MM.1S (cell line): ENCODE measurements around the gene GNA14.

ENCODE experiments used
- DNase-seq: peaks from one replicate; pipeline ENCODE4 v3.0.0-alpha.2; 2015
- H2AFZ ChIP-seq: fragments of 300-600 bp; sonication (generic); 2 replicates; pipeline ENCODE4 v1.6.0; 2016; ENCODE audit warnings: antibody characterized with exemption, low read length
- H3F3A ChIP-seq: fragments of 300-600 bp; sonication (generic); 2 replicates; pipeline ENCODE4 v1.6.1; 2016; ENCODE audit warnings: mild to moderate bottlenecking, antibody characterized with exemption, low read length, moderate library complexity, mixed read lengths; ENCODE audit not compliant: insufficient read depth
- H3K27ac ChIP-seq: fragments of 300-600 bp; sonication (generic); 2 replicates; pipeline ENCODE4 v1.5.1; 2016; ENCODE audit warnings: mild to moderate bottlenecking, low read length
- H3K27me3 ChIP-seq: fragments of 300-600 bp; sonication (generic); replicated peaks from 2 replicates; pipeline ENCODE4 v1.6.0; 2016; ENCODE audit warnings: low read length; ENCODE audit not compliant: insufficient read depth
- H3K36me3 ChIP-seq: fragments of 300-600 bp; sonication (generic); replicated peaks from 2 replicates; pipeline ENCODE4 v1.6.1; 2016; ENCODE audit warnings: mild to moderate bottlenecking, low read length, mixed read lengths; ENCODE audit not compliant: insufficient read depth
- H3K4me1 ChIP-seq: fragments of 300-600 bp; sonication (generic); 2 replicates; pipeline ENCODE4 v1.6.1; 2016; ENCODE audit warnings: low read length, mixed read lengths
- H3K4me2 ChIP-seq: fragments of 300-600 bp; sonication (generic); 2 replicates; pipeline ENCODE4 v1.6.0; 2016; ENCODE audit warnings: low read depth, low read length
- H3K4me3 ChIP-seq: fragments of 300-600 bp; sonication (generic); 2 replicates; pipeline ENCODE4 v1.5.1; 2016; ENCODE audit warnings: low read length, mixed read lengths
- H3K79me2 ChIP-seq: fragments of 300-600 bp; sonication (generic); 2 replicates; pipeline ENCODE4 v1.6.1; 2016; ENCODE audit warnings: mixed run types, low read length, mixed read lengths
- H3K9ac ChIP-seq: fragments of 300-600 bp; sonication (generic); 2 replicates; pipeline ENCODE4 v1.6.1; 2016; ENCODE audit warnings: low read length, mixed read lengths
- H3K9me2 ChIP-seq: fragments of 300-600 bp; sonication (generic); replicated peaks from 2 replicates; pipeline ENCODE4 v1.6.1; 2016; ENCODE audit warnings: mild to moderate bottlenecking, low read length, mixed read lengths; ENCODE audit not compliant: insufficient read depth
- H3K9me3 ChIP-seq: fragments of 300-600 bp; sonication (generic); replicated peaks from 2 replicates; pipeline ENCODE4 v1.6.1; 2016; ENCODE audit warnings: mild to moderate bottlenecking, low read length, mixed read lengths; ENCODE audit not compliant: insufficient read depth
- H4K20me1 ChIP-seq: fragments of 300-600 bp; sonication (generic); 2 replicates; pipeline ENCODE4 v1.6.1; 2016; ENCODE audit warnings: mild to moderate bottlenecking, low read length, moderate library complexity, mixed read lengths; ENCODE audit not compliant: insufficient read depth
- EZH2 ChIP-seq: fragments of 300-600 bp; sonication (generic); optimal IDR thresholded peaks from 2 replicates; pipeline ENCODE3; 2017; ENCODE audit warnings: low read depth, mild to moderate bottlenecking, antibody characterized with exemption, low read length, mixed read lengths
- EZH2phosphoT487 ChIP-seq: fragments of 300-600 bp; sonication (generic); IDR thresholded peaks from 2 replicates; pipeline ENCODE4 v1.6.1; 2018; ENCODE audit warnings: antibody characterized with exemption, low read length
- TF ChIP-seq, protein P1 (sequence below): fragments of 300-600 bp; sonication (generic); IDR thresholded peaks from 2 replicates; pipeline ENCODE4 v1.5.1; 2016; ENCODE audit warnings: antibody characterized with exemption, low read length, mixed read lengths

Gene GNA14

DNA sequence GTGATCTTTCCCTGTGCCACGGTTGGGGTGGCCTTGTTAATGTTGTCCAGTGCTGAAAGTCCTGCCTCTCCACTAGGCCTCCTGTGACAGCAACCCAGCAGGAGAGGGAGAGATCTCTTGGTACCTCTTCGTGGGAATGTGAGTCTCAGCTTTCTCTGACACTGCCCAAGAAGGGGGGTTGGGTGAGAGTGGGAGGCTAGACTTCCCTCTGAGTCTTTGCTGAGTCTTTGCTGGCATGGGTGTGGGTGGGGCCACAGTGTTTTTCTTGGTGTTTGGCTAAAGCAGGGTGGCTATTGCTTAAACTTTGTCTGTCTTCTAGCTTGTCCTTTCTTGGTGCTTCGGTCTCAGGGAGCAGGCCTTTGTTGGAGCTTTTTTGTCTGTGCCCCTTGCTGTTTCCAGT is 145.6 kb downstream of the GNA14 start:
- Histone ChIP-seq H3K9ac (no peak overlapping the region), H3K4me2 (no peak overlapping the region), H3K79me2 (no peaks in the 10 kb centered on the region), H3F3A (no peaks in the 10 kb centered on the region), H3K36me3 (no peaks in the 10 kb centered on the region), H3K27me3 (no peaks in the 10 kb centered on the region), H3K27ac (no peak overlapping the region), H4K20me1 (no peaks in the 10 kb centered on the region), H3K4me3 (no peak overlapping the region), H3K9me3 (no peaks in the 10 kb centered on the region), H2AFZ (no peak overlapping the region), H3K9me2 (no peaks in the 10 kb centered on the region), H3K4me1 (no peaks in the 10 kb centered on the region)
- TF ChIP-seq EZH2phosphoT487 (no peak), EZH2 (no peak)
- DNase-seq: no peak

DNA sequence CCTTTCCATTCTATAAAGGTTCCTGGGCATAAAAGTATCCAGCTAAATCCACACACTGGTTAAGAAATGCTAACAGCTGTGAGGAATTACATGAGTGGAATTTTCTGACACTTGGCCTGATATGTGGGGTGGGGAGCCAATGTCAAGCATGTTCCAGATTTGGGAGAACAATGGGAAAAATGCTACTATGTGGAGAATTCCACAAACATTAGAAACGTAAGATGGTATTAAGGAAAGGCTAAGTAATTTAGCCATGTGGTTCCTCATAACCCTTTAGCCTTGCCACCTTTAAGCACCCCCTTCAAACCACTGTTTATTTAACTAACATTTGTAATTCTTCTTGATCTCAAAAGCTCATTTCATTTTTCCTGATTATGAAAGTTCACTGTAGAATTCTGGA is 149.2 kb downstream of the GNA14 start:
- Histone ChIP-seq H3K36me3 (no peaks in the 10 kb centered on the region), H3K27ac (no peak overlapping the region), H3K79me2 (no peaks in the 10 kb centered on the region), H3K9me3 (no peaks in the 10 kb centered on the region), H4K20me1 (no peaks in the 10 kb centered on the region), H3K9ac (no peak overlapping the region), H3K9me2 (no peaks in the 10 kb centered on the region), H3K4me3 (no peak overlapping the region), H3K4me2 (no peak overlapping the region), H3F3A (no peaks in the 10 kb centered on the region), H3K27me3 (no peaks in the 10 kb centered on the region), H2AFZ (no peak overlapping the region), H3K4me1 (no peaks in the 10 kb centered on the region)
- TF ChIP-seq, protein P1, sequence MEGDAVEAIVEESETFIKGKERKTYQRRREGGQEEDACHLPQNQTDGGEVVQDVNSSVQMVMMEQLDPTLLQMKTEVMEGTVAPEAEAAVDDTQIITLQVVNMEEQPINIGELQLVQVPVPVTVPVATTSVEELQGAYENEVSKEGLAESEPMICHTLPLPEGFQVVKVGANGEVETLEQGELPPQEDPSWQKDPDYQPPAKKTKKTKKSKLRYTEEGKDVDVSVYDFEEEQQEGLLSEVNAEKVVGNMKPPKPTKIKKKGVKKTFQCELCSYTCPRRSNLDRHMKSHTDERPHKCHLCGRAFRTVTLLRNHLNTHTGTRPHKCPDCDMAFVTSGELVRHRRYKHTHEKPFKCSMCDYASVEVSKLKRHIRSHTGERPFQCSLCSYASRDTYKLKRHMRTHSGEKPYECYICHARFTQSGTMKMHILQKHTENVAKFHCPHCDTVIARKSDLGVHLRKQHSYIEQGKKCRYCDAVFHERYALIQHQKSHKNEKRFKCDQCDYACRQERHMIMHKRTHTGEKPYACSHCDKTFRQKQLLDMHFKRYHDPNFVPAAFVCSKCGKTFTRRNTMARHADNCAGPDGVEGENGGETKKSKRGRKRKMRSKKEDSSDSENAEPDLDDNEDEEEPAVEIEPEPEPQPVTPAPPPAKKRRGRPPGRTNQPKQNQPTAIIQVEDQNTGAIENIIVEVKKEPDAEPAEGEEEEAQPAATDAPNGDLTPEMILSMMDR: no peak
- TF ChIP-seq EZH2phosphoT487: no peak
- DNase-seq: no peak

DNA sequence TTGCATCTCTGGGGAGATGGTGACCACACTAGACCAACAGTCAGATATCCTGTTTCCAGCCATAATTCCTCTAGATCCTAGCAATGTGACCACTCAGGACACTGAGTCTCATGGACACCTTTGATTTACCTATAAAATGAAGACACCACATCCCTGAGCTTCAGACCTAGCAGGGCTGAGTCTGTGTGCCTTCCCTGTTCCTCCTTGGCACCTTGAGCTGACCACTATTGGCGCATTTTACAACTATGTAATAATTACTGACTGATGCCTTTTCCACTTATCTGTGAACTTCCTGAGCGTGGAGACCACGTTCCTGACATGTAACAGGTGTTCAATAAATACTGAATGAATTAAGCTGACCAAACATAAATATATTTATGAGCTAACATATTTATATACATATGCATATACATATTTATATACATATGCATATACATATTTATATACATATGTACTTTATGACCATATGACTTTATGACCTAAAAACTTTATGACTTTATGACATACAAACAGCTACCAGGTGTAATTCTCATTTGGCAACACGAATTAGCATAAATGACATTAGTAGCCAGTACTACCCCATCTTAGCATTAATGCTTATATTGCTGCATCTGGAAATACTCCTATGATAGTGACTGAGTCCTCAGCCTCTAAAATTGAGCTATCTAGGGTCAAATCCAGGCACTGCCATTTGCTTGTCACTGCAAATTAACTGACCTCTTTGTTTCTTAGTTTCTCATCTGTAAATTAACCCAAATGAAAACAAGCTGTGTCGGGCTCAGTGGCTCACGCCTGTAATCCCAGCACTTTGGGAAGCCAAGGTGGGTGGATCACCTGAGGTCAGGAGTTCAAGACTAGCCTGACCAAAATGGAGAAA is 150.6 kb downstream of the GNA14 start:
- Histone ChIP-seq H2AFZ (no peak overlapping the region), H4K20me1 (no peaks in the 10 kb centered on the region), H3K79me2 (no peaks in the 10 kb centered on the region), H3K27ac (no peak overlapping the region), H3K36me3 (no peaks in the 10 kb centered on the region), H3K4me1 (no peaks in the 10 kb centered on the region), H3K9ac (no peak overlapping the region), H3K4me3 (no peak overlapping the region), H3K27me3 (no peaks in the 10 kb centered on the region), H3K9me3 (no peaks in the 10 kb centered on the region), H3K4me2 (no peak overlapping the region), H3K9me2 (no peaks in the 10 kb centered on the region), H3F3A (no peaks in the 10 kb centered on the region)
- TF ChIP-seq, protein P1: no peak
- TF ChIP-seq EZH2phosphoT487: no peak
- TF ChIP-seq EZH2: no peak
- DNase-seq: no peak
